ENCODE data around the gene STEAP3.

The STEAP3 gene

DNA sequence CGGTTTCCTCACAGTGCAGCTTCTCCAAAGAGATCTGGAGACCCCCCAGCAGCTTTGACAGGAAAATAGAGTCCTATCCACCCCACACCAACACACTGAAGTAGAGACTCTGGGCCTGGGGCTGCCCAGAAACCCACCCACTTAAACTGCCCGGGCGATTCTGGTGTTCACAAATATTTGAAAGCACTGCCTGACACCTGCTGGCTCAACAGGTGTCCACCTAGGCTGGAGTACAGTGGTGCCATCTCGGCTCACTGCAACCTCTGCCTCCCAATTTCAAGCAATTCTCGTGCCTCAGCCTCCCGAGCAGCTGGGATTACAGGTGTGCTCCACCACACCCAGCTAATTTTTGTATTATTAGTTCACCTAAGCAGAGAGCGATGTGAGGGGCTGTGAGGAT lies 5.3 kb downstream of the STEAP3 start:
- DNase-seq: no peak

DNA sequence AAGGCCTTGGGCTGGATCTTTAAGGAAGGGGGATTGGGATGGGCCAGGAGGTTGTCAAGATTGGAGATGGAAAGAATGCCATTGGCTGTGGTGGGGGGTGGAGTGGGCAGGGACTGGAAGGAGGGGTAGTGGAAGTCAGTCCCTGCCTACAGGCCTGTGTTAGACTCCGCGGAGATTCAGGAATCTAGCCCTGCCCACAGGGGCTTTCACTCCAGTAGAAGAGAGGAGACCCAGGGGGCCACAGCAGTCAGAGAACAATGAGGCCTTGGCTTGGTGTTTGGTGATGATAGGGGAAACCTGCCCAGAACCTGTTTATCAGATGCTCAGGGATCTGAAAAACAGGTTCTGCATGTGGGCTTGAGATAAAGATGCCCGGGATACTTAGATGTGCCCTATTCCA lies 6.1 kb downstream of the STEAP3 start:
- DNase-seq: no peak

DNA sequence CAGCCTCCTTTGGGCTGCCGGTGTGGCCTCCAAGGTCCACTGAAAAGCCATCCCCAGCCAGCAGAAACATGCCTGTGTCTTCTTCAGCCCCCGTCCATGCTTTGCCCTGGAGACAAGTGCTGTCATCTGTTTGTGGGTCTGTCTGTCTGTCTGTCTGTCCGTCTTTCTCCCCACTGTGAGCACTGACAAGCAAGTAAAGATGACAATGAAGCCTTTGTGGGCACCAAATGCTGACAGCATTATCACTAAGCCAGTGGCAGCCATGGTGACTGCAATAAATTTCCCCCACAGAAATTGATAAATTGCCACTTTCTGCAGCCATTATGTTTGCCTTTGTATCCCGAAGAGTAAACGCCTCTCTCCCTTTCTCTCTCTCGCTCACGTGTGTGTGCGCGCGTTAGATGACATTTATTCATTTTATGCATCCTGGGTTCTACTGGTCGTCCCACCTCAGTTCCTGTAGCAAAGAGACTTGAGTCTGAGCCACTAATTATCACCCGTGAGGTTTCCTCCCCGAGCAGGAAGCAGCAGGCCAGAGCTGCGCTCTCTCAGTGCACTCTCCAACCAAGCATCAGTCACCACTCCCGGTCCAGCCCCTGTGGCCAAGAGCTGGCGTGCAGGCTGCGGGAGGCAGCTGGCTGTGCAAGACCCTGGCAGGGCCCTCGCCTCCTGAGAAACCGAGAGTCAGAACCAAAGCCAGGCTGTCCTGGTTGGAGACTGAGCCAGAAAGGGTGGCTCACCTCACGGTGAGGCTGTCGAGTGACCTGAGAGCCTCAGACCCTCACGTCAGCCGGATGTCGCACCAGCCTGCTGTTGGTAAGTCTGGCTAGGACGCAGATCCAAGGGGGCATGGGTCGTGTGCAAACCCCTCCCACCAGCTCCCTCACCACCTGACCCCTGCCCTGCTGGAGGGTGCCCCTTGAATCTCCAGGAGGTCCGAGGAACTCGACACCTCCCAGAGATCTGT lies 6.9 kb downstream of the STEAP3 start:
- DNase-seq: no peak

DNA sequence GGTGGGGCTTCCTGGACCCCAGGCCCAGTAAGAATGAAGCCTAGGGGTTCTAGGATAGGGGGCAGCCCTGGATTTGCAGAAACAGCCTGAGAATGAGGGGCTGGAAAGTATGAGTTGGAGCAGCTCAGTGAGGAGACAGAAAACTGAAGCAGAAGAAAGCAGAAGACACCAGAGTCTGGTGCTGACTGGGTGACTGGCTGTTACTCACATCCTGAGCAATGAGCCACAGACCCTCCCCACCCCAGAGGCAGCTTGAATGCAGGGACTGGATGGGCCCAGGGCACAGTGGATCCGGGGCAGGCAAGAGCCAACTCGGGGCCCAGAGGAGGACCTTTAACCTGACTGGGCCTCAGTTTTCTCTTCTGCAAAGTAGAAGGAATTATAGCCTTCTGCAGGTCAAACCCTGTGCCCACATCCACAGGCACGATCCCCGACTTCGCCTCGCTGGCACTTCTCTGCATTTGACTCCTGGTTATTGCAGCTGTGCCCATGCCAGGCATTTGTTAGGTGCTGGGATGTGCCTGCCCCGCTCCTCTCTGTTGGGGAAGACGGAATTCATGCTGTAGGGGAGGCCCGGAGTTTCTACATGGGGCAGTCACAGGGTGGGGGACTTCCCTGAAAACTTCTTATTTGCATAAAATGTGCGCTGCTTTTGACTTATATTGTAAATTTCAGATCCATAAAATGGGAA lies 8.5 kb downstream of the STEAP3 start:
- no peak for DNase-seq

DNA sequence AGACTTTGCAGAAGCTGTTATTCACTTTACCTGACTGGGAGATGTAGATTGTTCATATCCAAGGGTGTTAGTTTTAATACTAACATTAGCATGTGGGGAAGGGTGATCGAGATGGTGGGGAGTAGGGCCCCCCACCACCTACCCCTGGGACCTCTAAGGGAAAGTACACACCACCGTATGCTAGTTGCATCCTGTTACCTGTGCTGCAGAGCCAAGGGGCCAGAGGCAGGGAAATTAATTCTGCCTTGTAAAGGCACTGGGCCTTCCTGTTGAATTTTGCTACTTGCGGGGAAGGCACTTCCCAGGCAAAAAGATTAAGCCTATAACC lies 9.0 kb downstream of the STEAP3 start:
- no peak for DNase-seq

DNA sequence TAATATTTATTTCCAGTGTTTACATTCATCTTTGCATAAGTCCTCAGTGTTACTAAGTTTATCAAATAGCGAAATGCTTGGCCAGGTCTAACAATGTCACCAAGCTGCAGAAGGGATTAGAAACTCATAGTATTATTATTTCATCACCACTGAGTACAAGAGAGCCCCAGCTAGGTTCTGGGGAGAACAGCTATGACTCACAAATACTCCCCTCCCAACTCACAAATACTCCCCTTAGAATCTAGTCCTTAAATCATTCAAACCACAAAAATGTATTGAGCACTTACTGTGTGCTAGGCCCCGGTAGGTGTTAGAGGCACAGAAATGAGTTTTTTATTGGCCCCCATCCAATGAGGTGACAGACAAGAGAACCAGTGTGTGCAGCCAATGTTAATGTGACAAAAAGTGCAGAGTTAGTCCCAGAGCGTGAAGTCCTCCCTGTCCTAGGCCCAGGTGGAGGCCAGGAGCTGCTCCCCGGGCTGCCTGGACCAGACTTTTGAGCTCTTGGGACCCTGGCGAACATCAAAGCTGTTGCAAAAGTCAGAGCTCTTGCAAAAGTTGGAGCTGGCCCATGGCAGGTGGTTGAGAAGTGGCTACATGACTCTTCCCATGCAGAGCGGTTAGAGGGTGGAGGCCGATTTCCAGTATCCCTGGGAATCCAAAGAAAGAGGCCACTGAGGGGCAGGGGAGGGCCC lies 9.8 kb downstream of the STEAP3 start:
- DNase-seq: no peak

DNA sequence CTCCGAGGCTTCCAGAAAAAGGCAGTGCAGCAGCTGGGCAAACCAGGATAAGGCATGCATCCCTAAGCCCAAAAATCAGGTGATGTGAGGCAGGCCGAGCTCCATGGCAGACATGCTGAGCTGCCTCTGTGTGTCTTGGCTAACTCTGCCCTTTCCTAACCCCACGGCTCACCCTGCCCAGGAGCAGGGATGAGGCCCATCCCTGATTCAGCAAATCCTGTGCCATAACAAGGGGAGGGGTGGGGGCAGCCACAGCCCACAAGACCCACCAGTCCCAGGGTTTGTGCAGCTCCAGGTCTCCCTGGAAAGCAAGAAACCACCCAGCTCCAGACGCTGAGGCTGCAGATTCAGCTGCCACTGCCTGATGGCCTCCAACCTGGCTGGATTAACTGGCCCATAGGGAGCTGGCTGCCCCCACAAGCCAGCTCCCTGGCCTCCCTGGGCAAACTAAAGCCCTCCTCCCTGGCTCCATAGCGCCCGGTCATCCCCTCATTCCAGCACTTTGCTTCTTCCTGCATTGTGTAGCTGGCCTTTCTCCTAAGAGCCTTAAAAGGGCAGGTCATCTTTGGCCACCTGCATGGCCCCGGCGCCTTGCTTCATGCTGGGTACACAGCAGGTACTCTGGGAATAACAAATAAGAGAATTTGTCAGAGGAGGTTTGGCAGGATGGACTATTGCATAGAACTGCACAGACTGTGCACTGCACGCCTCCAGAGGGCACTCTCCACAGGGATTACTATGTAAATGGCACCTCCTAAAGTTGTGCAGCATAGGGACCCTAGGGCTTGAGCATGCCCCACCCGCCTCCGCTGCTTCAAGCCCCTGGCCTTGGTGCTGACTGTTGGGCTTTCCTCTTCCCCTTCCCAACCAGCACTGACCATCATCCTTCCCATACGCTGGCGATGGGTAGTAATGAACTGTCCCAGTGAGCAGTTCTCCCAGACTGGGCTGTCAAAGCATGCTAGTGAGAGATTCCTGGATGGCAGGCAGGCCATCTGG lies 10.7 kb downstream of the STEAP3 start:
- DNase-seq: no peak

DNA sequence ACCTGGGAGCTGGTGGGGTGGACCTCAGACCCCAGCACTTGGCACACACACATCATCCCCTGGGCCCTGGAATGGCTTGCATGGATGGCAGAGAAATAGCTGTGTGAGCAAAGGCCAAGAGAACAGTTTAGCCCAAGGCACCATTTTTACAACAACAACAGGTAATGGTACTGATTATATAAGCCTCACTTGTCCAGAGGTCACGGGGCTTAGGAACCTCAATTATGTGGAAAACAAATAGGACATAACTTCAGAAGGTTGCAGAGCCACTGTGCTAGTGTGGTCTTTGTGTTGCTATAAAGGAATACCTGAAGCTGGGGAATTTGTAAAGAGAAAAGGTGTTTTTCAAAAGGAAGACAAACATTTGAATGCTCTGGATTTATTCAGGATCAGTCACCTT lies 13.2 kb downstream of the STEAP3 start:
- DNase-seq: no peak

DNA sequence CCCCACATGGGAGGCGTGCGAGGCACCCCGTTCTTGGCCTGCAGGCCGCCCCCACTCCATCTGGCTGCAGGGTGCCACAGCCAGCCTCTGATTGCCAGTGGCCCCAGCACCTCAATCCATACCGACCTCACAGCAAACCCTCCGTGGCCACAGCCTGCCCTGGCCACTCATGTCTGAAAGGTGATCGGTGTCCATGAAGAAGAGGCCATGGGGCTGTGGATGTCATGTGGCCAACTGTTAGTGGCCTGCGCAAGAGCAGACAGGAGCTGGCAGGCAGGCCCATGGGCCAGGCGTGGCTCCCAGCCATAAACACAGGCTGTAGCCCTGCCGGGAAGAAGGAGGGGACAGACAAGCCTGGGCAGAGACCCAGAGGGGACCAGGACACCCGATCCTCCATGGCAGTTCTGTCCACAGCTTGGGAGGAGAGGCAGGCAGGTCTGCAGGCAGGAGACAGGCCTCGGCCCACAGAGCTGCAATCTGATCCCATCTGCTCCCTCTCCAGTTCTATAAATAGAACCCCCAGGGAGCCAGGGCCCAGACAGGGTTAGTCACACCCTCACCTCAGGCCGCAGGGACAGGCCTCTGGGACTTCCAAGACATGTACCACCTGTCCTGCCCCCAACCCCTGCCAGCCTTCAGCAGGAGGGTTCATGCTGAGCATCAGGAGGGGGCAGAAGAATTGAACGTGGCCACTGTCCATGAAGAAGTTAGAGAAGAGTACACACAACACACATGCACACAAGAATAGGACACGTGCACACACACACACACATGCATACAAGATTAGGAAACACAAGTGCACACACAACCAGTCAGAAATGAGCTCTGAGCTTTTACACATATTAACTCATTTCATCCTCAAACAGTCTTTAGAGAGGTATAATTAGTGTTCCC lies 16.9 kb downstream of the STEAP3 start:
- peak; percentile 81 for DNase-seq

DNA sequence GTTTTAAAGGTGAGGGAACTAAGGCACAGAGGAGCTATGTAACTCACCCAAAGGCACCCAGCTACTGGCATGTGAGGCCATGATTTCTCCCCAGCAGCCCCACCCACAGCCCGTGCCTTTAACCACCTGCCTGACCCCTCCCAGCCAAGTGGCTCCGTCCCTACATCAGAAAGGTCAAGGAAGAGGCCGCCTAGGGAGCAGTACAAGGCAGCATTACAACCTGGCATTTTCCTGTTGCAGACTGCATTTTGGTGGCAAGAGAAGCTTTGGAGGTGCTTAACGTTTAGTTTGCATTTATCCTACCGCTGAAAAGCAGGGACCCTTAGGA lies 17.5 kb downstream of the STEAP3 start:
- no peak for DNase-seq

DNA sequence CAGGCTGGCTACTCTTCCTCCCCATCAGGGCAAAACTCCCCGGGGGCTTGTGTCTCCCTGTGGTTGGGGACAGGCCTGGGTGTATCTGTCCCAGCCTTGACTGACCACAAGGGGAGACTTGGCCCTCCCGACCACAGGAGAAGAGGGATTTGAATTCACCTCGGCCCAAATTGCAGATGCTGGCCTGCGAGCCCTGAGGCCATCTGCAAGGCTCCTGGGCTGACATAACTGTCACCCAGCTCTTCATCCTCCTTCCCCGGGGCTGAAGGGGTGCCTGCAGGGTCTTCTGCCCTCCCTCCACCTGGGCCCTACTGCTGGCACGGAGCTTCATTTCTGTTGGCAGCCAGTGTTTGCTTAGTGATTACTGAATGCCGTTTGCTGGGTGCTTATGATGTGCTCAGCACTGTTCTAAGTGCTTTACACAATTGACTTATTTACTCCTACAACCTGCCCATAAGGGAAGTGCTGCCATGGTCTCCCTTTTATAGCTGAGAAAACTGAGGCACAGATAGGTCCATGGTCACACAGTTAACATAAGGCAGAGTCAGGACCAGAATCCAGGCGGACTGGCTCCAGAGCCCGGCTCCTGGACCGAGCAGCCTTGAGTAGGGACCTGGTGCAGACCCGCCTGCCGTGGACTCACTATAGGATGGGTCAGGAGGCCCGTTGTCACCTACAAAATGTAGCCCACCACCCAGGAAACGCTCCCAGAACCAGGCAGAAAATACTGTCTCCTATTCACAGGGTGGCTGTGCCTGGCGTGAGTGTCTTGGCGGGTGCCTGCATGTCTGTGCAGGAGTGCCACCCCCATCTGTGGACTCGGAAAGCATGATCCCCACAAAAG lies 18.9 kb downstream of the STEAP3 start:
- DNase-seq: no peak

DNA sequence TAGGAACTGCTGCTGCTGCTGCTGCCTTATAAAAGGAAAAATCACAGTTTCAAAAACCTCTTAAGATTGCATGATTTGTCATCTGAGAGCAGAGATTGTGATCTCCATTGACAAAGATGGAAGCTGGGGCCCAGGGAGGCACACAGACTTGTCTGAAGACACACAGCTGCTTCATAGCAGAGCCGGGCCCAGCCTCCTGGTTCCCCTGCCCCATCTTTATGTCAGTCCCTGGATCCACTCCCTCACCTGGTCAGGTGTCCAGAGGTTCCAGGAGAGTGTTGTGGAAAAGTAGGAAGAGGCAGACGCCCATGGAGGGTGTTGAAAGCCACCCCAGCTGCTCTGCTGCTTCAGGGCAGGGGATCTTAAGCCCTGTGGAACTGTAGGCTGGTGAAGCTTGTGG lies 20.0 kb downstream of the STEAP3 start:
- DNase-seq: no peak

DNA sequence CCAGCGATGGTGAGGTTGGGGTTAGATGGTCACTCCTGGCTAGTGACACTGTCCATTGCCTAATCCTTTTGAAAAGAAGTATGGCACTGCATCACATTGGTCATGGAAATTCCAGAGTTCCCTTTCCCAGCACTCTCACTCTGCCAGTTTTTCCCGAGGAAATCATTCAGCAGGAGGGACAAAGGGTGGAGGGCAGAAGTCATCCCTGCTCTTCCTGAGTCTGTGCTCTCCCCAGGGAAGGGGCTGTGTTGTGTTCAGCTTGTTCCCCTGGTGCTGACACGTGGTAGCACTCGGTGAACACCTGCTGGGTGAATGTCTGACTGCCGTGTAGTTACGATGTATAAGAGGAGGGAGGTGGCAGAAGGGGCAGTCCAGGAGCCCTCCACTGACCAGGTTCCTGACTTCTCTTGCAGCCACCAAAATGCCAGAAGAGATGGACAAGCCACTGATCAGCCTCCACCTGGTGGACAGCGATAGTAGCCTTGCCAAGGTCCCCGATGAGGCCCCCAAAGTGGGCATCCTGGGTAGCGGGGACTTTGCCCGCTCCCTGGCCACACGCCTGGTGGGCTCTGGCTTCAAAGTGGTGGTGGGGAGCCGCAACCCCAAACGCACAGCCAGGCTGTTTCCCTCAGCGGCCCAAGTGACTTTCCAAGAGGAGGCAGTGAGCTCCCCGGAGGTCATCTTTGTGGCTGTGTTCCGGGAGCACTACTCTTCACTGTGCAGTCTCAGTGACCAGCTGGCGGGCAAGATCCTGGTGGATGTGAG lies 21.6 kb downstream of the STEAP3 start:
- DNase-seq: no peak

DNA sequence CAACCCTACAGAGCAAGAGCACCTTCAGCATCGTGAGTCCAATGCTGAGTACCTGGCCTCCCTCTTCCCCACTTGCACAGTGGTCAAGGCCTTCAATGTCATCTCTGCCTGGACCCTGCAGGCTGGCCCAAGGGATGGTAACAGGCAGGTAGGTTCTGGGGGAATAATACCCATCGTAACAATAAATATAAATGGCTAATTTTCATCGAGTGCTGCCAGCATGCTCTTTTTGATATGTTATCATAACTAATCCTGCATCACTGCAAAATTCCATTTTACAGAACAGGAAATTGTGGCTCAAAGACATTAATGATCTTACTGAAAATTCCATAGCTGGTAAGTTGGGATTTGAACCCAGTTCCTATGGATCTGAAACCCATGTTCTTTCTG lies 22.2 kb downstream of the STEAP3 start:
- no peak for DNase-seq

DNA sequence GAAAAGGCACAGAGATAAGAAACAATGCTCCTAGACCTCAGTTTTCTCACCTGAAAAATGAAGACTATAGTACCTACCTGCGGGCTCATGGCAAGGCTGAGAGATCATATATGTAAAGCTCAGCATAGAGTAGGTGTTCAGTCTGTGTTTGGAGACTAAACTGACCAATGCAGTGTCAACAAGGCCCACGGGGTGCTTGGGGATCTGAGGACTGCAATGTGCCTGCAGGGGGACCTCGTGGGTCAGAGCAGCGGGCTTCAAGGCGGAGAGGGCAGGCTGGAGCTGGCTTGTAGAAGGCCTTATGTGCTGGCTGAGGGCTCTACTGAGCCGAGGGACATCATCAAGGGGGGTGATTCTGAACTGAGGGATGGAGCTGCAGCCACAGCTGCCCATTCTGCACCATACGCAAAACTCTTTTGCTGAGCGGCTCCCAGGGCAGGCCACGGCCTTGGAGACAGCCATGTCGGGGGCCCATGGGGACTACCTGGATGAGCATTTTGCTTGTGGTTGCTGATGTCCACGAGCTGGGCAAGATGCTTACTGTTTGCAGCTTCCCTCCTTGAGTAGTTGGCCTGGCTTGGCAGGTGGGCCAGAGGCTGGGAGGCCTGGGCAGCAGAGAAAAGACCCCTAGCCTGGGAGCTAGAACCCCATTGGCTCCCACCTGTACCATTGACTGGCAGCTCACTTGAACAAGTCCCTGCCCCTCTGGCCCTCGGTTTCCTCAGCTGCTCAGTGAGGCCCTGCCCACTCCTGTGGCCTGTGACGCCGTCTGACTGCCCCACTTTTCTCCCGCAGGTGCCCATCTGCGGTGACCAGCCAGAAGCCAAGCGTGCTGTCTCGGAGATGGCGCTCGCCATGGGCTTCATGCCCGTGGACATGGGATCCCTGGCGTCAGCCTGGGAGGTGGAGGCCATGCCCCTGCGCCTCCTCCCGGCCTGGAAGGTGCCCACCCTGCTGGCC lies 23.5 kb downstream of the STEAP3 start:
- DNase-seq: no peak

DNA sequence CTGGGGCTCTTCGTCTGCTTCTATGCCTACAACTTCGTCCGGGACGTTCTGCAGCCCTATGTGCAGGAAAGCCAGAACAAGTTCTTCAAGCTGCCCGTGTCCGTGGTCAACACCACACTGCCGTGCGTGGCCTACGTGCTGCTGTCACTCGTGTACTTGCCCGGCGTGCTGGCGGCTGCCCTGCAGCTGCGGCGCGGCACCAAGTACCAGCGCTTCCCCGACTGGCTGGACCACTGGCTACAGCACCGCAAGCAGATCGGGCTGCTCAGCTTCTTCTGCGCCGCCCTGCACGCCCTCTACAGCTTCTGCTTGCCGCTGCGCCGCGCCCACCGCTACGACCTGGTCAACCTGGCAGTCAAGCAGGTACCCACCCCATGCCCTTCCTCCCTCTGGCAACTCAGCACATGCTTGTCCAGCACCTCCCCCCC lies 24.2 kb downstream of the STEAP3 start:
- DNase-seq: no peak

DNA sequence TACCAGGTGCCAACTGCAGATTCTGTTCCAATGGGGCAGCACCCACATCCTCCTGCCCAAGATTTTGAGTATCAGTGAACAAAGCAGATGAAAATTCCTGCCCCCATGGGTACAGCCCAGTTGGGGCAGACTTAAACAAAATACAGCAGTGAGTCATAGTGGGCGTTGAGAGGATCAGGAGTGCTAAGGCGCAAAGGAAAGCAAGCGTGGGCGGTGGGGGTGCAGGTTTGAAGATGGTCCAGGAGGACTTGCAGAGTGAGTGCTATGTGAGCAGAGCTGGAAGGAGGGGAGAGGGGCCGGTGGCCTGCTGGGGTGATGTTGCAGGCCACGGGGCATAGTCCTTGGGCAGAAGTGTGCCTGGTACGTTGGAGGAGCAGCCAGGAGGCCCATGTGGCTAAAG lies 24.7 kb downstream of the STEAP3 start:
- no peak for DNase-seq

DNA sequence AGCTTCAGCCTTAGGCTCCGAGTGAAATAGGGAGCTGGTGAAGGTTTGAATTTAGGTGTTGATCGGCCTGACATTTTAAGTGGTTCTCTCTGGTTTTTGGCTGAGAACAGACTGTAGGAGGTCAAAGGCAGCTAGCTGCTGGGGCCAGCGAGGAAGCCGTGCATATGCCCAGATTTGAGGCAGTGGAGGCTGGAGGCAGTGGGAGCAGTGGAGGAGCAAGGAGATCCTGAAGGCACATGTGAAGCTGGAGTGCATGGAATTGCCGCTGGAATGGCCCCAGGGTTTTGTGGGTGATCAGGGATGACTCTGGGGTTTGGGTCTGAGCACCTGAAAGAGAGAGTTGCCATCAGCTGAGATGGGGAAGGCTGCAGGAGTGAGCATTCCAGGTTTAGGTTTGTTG lies 25.1 kb downstream of the STEAP3 start:
- no peak for DNase-seq

DNA sequence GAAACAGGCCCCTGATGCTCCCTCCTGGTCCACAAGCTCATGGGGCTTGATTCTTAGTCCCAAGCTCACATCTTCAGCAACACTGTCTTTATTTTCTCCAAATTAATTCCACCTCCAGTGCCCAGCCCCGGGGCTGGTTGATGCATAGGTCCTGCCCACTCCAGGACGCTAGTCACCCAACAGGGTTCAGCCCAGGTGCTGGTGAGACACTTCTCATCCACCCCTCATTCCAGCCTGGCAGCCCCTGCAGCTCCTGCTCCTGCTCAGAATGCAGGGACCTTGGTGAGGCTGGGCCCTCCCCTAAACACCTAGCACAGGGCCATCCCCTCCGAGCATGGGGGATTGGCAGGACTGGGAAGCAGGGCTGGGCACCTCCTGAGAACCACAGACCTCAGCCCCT lies 25.7 kb downstream of the STEAP3 start:
- DNase-seq: no peak

Data from NCI-H446 treated with DMSO at 0.1 percent for 48 hours (cell line).